GM19438 (cell line): ENCODE measurements around the gene PRMT1.

Experiments
- ATAC-seq: cut with Tn5 transposase; IDR thresholded peaks from one replicate; pipeline ENCODE4 v1.9.1; 2021; ENCODE audit warnings: low read depth; ENCODE audit not compliant: unreplicated experiment

Gene PRMT1

DNA sequence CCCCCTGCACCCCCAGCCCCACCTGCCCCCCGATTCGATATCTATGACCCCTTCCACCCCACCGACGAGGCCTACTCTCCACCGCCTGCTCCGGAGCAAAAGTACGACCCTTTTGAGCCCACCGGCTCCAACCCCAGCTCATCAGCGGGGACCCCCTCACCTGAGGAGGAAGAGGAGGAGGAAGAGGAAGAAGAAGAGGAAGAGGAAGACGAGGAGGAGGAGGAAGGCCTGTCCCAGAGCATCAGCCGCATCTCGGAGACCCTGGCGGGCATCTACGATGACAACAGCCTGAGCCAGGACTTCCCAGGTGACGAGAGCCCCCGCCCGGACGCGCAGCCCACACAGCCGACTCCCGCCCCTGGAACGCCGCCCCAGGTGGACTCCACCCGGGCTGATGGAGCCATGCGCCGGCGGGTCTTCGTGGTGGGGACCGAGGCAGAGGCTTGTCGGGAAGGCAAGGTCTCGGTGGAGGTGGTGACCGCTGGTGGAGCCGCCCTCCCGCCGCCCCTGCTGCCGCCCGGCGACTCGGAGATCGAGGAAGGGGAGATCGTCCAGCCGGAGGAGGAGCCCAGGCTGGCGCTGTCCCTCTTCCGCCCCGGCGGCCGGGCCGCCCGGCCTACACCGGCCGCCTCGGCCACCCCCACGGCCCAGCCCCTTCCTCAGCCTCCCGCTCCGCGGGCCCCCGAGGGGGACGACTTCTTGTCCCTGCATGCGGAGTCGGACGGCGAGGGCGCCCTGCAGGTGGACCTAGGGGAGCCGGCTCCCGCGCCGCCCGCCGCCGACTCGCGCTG lies 25.8 kb upstream of the PRMT1 start:
- no peak for ATAC-seq

DNA sequence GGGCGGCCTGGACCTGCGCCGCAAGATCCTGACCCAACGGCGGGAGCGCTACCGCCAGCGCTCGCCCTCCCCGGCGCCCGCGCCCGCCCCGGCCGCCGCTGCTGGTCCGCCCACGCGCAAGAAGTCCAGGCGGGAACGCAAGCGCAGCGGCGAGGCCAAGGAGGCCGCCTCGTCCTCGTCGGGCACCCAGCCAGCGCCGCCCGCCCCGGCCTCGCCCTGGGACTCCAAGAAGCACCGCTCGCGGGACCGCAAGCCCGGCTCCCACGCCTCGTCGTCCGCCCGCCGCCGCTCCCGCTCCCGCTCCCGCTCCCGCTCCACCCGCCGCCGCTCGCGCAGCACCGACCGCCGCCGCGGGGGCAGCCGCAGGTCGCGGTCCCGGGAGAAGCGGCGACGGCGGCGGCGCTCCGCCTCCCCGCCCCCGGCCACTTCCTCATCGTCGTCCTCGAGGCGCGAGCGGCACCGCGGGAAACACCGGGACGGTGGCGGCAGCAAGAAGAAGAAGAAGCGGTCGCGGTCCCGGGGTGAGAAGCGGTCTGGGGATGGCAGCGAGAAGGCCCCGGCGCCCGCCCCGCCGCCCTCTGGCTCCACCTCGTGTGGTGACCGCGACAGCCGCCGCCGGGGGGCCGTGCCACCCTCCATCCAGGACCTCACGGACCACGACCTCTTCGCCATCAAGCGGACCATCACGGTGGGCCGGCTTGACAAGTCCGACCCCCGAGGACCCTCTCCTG lies 25.1 kb upstream of the PRMT1 start:
- no peak for ATAC-seq

DNA sequence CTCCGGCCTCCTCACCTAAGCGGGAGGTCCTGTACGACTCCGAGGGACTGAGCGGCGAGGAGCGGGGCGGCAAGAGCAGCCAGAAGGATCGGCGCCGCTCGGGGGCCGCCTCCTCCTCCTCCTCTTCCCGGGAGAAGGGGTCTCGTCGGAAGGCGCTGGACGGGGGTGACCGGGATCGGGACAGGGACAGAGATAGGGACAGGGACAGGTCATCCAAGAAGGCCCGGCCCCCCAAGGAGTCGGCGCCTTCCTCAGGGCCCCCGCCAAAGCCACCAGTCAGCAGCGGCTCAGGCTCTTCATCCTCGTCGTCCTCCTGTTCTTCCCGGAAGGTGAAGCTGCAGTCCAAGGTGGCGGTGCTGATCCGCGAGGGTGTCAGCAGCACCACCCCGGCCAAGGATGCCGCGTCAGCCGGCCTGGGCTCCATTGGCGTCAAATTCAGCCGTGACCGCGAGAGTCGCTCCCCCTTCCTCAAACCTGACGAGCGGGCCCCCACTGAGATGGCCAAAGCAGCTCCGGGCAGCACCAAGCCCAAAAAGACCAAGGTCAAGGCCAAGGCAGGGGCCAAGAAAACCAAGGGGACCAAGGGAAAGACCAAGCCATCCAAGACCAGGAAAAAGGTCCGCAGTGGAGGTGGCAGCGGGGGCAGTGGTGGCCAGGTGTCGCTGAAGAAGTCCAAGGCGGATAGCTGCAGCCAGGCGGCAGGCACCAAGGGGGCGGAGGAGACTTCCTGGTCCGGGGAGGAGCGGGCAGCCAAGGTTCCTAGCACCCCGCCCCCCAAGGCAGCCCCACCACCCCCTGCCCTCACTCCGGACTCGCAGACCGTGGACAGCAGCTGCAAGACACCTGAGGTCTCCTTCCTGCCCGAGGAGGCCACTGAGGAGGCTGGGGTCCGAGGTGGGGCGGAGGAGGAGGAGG lies 24.3 kb upstream of the PRMT1 start:
- no peak for ATAC-seq

DNA sequence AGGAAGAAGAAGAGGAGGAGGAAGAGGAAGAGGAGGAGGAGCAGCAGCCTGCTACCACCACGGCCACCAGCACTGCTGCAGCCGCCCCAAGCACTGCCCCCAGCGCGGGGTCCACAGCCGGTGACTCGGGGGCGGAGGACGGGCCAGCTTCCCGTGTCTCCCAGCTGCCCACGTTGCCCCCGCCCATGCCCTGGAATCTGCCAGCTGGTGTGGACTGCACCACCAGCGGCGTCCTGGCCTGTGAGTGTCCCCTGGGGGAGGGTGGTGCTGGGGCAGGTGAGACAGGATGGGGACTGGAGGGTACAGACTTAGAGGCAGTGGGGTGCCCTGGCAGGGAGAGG lies 23.6 kb upstream of the PRMT1 start:
- no peak for ATAC-seq

DNA sequence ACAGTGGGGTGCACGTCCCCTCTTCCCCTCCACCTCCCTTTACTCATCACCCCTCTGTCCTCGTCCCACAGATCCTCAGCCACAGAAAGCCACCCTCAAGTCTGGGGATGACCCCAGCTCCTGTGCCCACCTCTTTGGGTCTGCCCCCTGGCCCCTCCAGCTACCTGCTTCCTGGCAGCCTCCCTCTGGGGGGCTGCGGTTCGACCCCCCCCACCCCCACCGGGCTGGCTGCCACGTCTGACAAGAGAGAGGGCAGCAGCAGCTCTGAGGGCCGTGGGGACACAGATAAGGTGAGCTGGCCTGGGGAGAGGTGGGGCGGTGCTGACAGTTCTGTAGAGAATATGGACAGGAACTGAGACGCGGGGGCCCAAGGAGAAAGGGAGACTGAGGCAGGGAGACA lies 22.5 kb upstream of the PRMT1 start:
- no peak for ATAC-seq

DNA sequence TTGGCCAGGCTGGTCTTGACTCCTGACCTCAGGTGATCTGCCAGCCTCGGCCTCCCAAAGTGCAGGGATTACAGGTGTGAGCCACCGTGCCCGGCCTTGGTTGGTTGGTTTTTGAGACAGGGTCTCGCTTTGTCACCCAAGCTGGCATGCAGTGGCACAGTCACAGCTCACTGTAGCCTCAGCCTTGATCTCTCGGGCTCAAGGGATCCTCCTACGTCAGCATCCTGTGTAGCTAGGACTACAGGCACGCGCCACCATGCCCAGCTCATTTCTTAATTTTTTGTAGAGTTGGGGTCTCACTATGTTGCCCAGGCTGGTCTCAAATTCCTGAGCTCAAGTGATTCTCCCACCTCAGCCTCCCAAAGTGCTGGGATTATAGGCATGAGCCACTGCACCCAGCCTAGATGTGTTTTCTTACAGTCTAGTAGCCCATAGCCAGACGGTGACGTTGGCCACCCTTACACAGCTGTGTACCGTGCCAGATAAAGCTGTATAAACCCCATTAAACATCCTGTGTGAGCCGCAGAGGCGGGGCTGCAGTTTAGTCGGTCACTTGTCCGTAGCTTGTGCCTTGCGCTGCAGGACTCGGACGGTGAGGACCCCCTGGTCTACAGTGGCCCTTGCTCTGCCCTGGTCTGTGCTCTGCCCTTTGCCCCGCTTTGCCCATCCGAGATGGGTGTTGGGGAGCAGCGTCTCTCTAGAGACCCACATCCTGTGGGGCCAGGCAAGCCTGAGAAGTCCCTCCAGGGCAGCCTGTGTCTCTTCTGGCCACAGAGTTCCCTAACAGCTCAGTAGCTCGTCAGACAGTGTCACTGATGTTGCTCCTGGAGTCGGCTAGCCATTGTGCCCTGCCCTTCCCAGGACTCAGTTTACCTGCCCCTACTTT lies 21.3 kb upstream of the PRMT1 start:
- ATAC-seq, result no peak

DNA sequence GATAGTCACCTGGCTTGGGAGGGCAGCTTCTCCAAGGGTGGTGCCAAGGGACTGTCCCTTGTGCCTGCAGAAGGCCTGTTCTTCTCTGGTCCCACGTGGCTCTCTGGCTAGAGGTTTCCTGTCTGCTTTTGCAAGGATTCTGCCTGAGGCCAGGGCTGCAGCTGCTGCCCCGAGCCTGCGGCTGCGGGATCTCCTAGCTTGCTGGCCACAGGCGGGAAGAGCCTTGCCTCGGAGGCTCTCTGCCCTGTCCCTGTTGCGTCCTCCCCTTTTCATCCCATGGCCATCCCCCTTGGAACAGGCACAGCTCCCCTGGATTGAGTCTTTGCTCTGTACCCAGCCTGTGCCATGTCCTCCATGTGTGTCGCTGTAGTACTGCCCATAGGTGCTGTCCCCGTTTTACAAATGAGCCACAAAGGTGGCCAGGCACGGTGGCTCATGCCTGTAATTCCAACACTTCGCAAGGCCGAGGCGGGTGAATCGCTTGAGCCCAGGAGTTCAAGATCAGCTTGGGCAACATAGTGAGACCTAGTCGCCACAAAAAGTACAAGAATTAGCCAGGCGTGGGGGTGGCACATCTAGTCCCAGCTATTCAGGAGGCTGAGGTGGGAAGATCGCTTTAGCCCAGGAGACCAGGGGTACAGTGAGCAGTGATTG lies 20.5 kb upstream of the PRMT1 start:
- ATAC-seq, result no peak

DNA sequence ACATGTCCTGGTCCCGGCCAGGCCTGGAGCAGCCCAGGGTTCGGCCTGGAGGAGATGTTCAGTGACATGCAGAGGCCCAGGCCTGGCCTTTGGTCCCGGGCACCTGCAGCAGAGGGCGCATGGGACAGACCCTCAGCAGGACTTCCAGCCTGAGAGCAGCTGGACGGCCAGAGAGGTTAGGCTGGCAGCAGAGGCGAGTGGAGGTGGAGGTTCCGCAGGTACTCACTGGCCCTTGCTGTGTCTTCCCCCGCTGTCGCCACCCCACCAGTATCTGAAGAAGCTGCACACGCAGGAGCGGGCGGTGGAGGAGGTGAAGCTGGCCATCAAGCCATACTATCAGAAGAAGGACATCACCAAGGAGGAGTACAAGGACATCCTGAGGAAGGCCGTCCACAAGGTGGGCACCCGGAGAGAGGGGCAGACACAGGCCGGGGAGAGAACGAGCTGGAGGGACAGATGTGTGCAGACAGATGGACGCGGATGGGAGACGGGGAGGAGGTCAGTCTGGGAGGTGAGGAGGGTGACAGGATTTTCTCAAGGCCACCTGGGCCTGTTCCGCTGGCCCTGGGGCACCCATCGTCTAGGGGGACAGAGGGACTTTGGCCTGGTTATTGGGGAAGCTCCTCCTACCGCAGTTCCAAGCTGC lies 19.5 kb upstream of the PRMT1 start:
- ATAC-seq, result no peak

DNA sequence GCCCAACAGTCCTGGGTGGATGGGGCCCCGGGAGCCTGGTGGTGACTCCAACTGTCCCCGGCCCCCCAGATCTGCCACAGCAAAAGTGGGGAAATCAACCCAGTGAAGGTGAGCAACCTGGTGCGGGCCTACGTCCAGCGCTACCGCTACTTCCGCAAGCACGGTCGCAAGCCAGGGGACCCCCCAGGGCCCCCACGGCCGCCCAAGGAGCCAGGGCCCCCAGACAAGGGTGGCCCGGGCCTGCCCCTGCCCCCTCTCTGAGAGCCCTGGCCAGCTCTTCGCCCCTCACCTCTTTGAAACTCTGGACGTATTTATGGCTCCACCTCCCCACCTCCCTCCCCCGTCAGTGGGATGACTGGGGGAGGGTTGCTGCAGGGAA lies 18.9 kb upstream of the PRMT1 start:
- no peak for ATAC-seq

DNA sequence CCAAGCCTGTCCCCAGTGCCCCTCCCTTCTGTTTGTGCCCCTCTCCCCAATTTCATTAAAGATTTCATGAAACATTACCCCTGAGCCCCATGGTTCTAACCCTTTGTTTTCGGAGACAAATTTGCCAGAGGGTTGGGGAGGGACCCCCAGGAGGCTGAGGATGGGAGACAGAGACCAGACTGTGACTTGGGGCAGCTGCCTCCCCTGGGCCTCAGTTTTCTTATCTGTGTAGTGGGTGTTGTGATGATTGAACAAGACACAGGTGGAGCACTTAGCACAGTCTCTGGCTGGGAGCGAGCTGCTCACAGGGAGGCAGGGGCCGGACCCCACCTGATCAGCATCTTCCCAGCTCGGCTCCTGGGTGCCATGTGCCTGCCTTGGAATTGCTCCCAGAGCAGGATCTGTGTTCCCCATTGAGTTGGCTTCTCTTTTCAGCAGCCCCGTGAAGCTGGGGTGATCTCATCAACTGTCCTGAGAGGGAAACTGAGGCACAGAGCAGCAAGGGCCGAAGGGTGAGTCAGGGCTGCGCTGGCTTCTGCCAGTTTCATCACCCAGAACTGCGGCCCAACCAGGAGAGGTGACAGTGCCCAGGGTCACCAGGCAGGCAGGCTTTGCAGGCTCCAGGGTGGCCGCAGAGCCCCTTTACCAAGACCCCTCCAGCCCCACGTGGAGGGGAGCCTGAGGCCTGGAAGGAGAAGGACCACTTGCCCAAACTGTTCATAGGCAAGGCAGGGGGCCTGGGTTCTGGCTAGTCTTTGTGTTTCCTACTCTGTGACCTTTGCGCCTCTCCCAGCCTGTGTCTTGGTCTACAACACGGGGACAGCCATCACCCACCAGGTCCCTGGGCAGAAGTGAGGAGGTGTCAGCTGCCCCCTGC lies 18.3 kb upstream of the PRMT1 start:
- no peak for ATAC-seq

DNA sequence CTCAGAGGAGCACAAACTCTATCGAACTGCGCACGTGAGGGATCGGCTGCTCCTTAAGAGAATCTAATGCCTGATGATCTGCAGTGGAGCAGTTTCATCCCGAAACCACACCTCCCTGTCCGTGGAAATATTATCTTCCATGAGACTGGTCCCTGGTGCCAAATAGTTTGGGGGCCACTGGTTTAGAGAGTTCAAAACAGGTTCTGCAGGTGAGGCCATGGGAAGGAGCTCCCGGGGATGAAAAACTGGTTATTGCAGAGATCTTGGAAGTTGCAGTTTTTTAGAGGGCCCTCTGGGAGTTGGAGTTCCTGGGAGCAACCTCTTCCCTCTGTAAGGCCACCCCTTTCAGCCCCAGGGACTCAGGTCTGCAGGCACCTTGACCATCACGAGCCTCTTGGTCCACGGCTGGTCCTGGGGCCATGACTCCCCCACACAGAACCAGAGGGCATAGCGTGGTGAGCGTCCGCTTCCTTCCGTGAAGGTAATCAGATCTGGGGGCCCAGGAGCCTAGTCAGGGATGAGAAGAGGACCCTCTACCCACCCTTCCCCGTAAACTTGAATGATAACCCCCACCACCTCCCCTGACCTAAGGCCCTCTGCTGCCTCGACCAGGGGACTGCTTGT lies 16.6 kb upstream of the PRMT1 start:
- ATAC-seq, result no peak

DNA sequence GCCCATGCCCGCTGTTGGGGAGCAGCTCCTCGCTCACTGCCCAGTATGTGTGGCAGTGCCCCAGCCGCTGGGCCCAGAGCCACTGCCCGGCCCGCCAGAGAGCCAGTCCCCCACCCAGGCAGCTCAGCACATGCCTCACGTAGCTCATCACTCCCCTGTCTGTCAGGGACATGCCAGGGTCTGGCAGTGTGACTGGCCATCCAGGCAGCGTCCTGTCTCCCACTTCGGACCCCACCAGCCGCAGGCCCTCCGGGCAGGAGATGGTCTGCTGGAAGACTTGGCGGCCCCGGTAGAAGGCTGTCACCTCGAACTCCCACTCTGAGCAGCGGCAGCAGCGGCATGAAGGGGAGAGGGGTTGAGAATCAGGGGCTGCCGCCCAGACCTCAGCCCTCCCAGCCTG lies 15.1 kb upstream of the PRMT1 start:
- ATAC-seq, result no peak

DNA sequence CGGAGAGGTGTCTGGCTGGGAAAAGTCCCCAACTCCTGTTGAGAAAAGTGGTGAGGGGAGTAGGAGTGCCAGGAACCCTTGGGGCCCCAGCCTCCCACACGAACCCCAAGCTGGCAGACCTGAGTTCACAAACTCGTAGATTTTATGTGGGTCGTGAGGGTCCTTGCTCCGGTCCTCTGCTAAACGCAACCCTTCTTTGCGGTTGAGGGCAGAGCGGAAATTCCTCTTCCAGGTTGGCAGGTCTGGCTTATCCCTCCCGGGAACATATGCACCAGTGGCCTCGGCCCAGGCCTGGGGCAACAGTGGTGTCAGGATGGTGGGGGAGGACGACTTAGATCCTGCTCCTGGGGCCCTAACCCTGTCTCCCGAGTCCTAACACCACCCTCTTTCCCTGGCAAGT lies 13.8 kb upstream of the PRMT1 start:
- no peak for ATAC-seq

DNA sequence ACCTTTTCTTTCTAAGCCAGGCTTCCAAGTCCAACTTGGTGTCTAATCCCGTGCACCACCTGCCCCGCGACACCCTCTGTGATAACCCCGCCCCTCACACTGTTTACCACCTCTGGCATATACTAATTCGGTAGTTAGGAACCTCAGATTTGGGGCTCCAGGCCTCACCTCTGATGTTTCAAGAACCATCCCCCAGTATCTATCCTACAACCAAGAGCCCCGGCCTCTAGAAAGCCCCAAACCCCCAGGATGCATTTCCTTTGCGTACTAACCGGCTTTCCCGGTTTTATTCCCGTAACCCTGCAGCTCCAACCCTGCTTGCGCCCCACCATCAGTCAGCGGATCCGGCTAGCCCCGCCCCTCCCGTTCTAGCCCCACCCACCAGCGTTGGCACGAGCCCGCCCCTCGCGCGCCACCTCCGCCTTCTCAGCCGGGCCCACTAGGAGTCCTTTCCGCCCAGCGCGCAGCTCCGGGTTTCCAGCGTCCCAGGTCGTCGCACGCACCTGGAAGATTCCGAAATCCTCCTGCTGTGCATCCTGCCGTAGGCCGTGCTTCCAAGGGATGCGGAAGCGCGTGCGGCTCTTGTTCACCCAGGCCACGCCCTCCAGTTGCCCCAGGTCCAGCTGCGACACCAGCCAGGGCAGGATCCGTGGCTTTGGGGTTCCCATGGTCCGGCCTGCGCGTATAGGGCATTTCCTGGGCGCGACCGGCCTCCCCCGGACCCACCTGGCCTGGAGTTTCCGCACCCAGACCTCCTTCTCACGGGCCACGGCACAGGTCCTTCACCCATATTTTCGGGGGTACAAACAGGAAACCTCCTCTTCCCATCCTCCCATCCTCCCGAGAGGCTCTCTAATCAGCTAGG lies 12.7 kb upstream of the PRMT1 start:
- peak; percentile 43 for ATAC-seq

DNA sequence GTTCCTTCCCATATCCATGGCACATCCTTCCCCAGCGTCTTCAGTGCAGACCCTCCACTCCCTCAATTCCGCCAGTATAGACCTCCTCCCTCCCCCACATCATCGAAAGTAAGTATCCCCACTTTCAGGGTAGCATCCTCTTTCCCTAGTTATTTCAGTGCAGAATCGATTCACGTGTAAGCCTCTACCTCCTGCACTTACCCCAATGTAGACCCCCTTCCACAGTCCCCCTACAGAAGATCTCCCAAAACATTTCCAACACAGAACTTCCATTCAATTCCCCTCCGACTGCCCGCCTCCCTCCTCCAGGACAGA lies 12.1 kb upstream of the PRMT1 start:
- no peak for ATAC-seq

DNA sequence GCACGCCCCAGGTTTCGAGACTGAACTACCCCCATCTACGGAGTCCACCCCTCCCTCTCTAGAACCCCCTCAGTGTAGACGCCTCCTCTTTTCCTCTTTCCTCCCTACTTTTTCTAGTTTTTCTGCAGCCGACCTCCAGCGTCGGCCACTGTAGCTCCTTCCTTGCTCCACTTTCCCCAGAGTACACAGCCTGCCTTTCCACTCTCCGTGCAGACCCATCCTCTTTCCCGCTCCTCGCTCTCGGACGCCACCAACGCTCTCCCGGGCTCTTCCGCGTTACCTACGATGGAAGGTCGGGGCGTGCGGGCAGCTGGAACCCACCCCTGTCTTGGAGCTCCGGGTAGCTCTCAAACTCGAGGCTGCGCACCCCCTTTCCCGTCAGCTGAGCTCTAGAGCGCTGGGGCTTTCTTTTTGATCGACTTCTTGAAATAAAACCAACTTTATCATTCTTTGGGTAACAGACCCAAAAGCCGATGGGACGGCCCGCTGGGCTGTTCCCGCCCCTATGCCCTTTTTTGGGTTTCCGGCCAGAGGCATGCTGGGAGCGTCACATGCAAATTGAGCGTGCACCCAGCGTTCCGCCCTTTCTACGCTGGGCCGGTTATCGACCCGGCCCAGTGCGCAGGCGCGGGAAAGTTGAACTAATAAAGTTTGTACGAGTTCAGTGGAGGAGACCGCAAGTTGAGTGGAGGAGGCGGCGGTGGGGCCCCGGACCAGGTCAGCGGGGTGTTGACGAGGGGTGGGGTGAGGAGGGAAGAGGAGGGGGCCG lies 11.5 kb upstream of the PRMT1 start, which contains the start of the genes BCL2L12 and IRF3:
BCL2L12 (plus strand) TSS at position 583 of the 769 bp plus-strand sequence. CDS start 760 bp downstream, outside the sequence.
IRF3 (minus strand) TSS at position 507 of the 769 bp plus-strand sequence. CDS start 1,019 bp downstream, outside the sequence.
- ATAC-seq, result peak; percentile 72
